NCI-H446 (cell line): Measurements from ENCODE around the gene CIAO2B.
A peak's percentile ranks its signal among the peaks of the same experiment; 100 is the strongest.
"Not testable (repeated sequence)": the region's sequence is repeated elsewhere in the genome, so short reads cannot be mapped to it uniquely, and the experiment has no call there.

Experiments
- DNase-seq, 2 experiments: peaks; one replicate each; lab custom pipeline; 2025; lab: John Stamatoyannopoulos, UW

CIAO2B gene

GRCh38 chr16:66934138-66934838 is at the start of gene CIAO2B:
Gene CIAO2B, minus strand, starts transcription at chr16:66934402. Its CDS starts 38 bp downstream, at chr16:66934364.
- peak; percentile 50 to 69 for DNase-seq

- no peak for DNase-seq
These were observed 48.8 kb upstream of the CIAO2B start for GRCh38 chr16:66983033-66983432.

GRCh38 chr16:66979011-66979717 is 45.0 kb upstream of the CIAO2B start:
- DNase-seq = no peak

- DNase-seq = peak; percentile 44 to 78
These were observed 43.3 kb upstream of the CIAO2B start for GRCh38 chr16:66977341-66978113.

GRCh38 chr16:66976746-66977145 is 42.5 kb upstream of the CIAO2B start:
- no peak for DNase-seq

- DNase-seq = no peak
These were observed 41.2 kb upstream of the CIAO2B start for GRCh38 chr16:66975302-66975893.

- DNase-seq = not testable (repeated sequence)
These were observed 40.7 kb upstream of the CIAO2B start for GRCh38 chr16:66974932-66975246.

GRCh38 chr16:66974156-66974931 is 40.1 kb upstream of the CIAO2B start:
- not testable (repeated sequence) for DNase-seq

- no peak for DNase-seq
These were observed 39.5 kb upstream of the CIAO2B start for GRCh38 chr16:66973716-66974115.

- no peak for DNase-seq
These were observed 38.8 kb upstream of the CIAO2B start for GRCh38 chr16:66972983-66973382.

GRCh38 chr16:66970775-66971720 is 36.8 kb upstream of the CIAO2B start:
- DNase-seq = no peak

GRCh38 chr16:66968847-66969246 is 34.6 kb upstream of the CIAO2B start:
- DNase-seq = no peak

GRCh38 chr16:66964049-66964448 is 29.8 kb upstream of the CIAO2B start:
- DNase-seq = no peak

- DNase-seq = peak in 1 of 2 experiments; percentile 19
These were observed 27.7 kb upstream of the CIAO2B start for GRCh38 chr16:66961914-66962313.

- peak in 1 of 2 experiments; percentile 52 for DNase-seq
These were observed 27.0 kb upstream of the CIAO2B start, which contains the start of gene CES3 for GRCh38 chr16:66961065-66961744. Gene CES3, plus strand, starts transcription at chr16:66961266. Its CDS starts 42 bp downstream, at chr16:66961308.

GRCh38 chr16:66960270-66960669 is 26.1 kb upstream of the CIAO2B start:
- no peak for DNase-seq

GRCh38 chr16:66959704-66960161 is 25.5 kb upstream of the CIAO2B start:
- peak; percentile 61 to 87 for DNase-seq

GRCh38 chr16:66958857-66959703 is 24.9 kb upstream of the CIAO2B start:
- DNase-seq = no peak

- not testable (repeated sequence) for DNase-seq
These were observed 21.9 kb upstream of the CIAO2B start for GRCh38 chr16:66956154-66956457.
